ENCODE results near the gene BRSK2.

DNA sequence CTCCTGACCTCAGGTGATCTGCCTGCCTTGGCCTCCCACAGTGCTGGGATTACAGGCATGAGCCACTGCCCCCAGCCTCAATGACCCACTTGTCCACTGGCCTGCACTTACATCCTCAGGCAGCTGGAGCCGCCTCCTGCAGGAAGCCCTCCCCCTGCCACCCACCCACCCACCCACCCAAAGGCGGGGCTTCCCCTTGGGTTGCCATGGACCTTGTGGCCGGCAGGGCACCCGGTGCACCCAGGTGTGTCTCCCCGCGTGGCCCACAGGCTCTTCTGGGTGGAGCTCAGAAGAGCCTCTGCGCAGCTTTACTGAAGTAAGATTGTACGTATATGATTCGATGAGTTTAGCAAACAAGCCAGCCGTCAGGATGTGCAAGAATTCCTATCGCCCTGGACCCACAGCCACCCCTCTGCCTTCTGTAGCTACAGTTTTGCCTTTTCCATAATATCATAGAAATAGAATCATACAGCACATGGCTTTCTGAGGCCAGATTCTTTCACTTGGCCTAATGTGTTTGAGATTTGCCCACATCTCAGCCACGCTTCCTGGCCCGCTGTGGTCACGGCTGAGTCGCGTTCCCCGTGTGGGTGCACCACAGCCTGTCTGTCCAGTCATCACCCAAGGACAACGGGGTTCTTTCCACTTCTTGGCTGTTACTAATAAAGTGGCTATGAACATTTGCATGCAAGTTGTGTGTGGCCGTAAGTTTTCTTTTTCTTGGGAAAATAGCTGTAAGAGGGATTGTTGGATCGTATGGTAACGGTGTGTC lies 5.3 kb upstream of the BRSK2 start:
- TF ChIP-seq ELF4 (IDR thresholded peaks at IDR 0.05) (no peak), HDGF (IDR thresholded peaks at IDR 0.05; ENCODE audit: borderline replicate concordance) (no peak), BHLHE40 (IDR thresholded peaks at IDR 0.05; ENCODE audit: borderline replicate concordance) (no peak), NFRKB (IDR thresholded peaks at IDR 0.05) (no peak), FOXK2 (IDR thresholded peaks at IDR 0.05) (no peak), FOXM1 (IDR thresholded peaks at IDR 0.05; ENCODE audit: borderline replicate concordance) (no peak), TARDBP (IDR thresholded peaks at IDR 0.05) (no peak)
